GM21447 (cell line): ENCODE data around the gene MTCL3.

ENCODE experiments used
- ATAC-seq: cut with Tn5 transposase; IDR thresholded peaks from one replicate; pipeline ENCODE4 v1.9.1; 2021; ENCODE audit not compliant: unreplicated experiment

The MTCL3 gene

GRCh38 chr6:127475135-127475822 lies 43.9 kb downstream of the MTCL3 start:
- ATAC-seq = no peak

GRCh38 chr6:127471379-127472255 lies 47.5 kb downstream of the MTCL3 start:
- ATAC-seq = no peak

GRCh38 chr6:127468936-127469335 lies 50.2 kb downstream of the MTCL3 start:
- no peak for ATAC-seq

GRCh38 chr6:127466416-127466815 lies 52.7 kb downstream of the MTCL3 start:
- no peak for ATAC-seq

- ATAC-seq = peak; percentile 96
These were observed 54.2 kb downstream of the MTCL3 start for GRCh38 chr6:127464881-127465459.

GRCh38 chr6:127464161-127464880 lies 54.8 kb downstream of the MTCL3 start:
- ATAC-seq = no peak

- ATAC-seq = no peak
These were observed 56.1 kb downstream of the MTCL3 start for GRCh38 chr6:127463056-127463455.

- no peak for ATAC-seq
These were observed 56.8 kb downstream of the MTCL3 start for GRCh38 chr6:127462376-127462775.

GRCh38 chr6:127460465-127460864 lies 58.7 kb downstream of the MTCL3 start:
- ATAC-seq = no peak

GRCh38 chr6:127459231-127459641 lies 59.9 kb downstream of the MTCL3 start, which contains the start of gene KIAA0408:
Gene KIAA0408, minus strand, starts transcription at chr6:127459389. Its CDS starts 5,408 bp downstream, at chr6:127453981.
- ATAC-seq = no peak

GRCh38 chr6:127458817-127459216 lies 60.3 kb downstream of the MTCL3 start:
- no peak for ATAC-seq

GRCh38 chr6:127458222-127458621 lies 60.9 kb downstream of the MTCL3 start:
- no peak for ATAC-seq

GRCh38 chr6:127457456-127458064 lies 61.6 kb downstream of the MTCL3 start:
- no peak for ATAC-seq

- no peak for ATAC-seq
These were observed 62.7 kb downstream of the MTCL3 start for GRCh38 chr6:127456465-127456864.

- no peak for ATAC-seq
These were observed 65.1 kb downstream of the MTCL3 start for GRCh38 chr6:127453845-127454619.

- no peak for ATAC-seq
These were observed 66.3 kb downstream of the MTCL3 start for GRCh38 chr6:127452803-127453202.

GRCh38 chr6:127451388-127451787 lies 67.7 kb downstream of the MTCL3 start:
- no peak for ATAC-seq

GRCh38 chr6:127447780-127448179 lies 71.4 kb downstream of the MTCL3 start:
- no peak for ATAC-seq

- no peak for ATAC-seq
These were observed 72.8 kb downstream of the MTCL3 start for GRCh38 chr6:127446356-127446755.

- no peak for ATAC-seq
These were observed 77.3 kb downstream of the MTCL3 start for GRCh38 chr6:127441881-127442280.
